Measurements from ENCODE around the gene DOCK9. TPM values are rescaled to one million over a fixed set of nuclear protein-coding genes. Genes with fewer than 3 reads are reported as not detected.

The DOCK9 gene
- total and polyA plus RNA-seq, 2 donors (not counting 3 experiments of a cell fraction or from before 2014, with no cell fraction given), result 147 to 323 TPM

DNA sequence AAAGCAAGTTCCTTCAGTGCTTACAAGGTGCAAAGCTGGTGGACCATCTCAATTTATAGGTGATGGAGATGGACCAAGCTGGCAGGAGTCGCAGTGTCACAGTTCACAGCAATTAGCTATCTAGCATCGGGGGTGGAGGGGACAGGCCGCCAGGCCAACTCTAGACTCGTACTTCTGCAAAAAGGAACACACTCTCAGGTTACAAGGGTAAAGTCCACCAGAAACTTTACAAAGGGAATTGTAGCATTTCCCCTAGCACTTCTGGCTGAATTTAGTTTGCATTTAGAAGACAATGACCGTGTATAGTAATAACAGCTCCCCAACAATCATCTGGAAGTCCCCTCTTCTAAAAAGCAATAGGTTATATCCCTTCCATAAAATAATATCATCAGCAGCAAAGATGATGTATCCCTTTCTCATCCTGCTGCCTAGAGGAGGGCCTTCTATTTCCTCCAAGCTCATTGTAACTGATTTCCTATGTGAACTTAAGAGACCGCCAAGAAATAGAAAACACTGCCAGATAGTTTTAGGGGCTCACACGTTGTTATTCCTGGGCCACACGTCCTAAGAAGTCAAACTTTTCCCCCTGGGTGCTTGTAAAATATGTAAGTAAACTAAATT, 8.5 kb upstream of the DOCK9 start:
- peak; percentile 4 for FAIRE-seq
- BruUV-seq (replicated peaks), result no TSS peak
- POLR2A ChIA-PET, result interaction anchor here (1.9 kb wide), 1 partner anchor 10 kb away, joined by 5 read pairs; no protein-coding TSS in a partner anchor

More for the DNA sequence above, 8.5 kb upstream of the DOCK9 start:
- CTCF ChIA-PET, result interaction anchor here (0.7 to 2.4 kb wide), 8 partner anchors 8 to 58 kb away, joined by 3 to 8 read pairs (median 3); partner anchors contain the start of gene DOCK9
- no peak overlapping the region for H3K4me3 ChIP-seq (replicated peaks in 1 of 3; ENCODE audit: insufficient read depth in 1 of 3, low read depth in 1 of 3, low read length in 3 of 3)
- H3K4me2 ChIP-seq (ENCODE audit: insufficient read depth, low read length), result no peak overlapping the region
- peak; percentile 44 for DNase-seq (ENCODE audit: low read depth, low spot score)
- H4K20me1 ChIP-seq (replicated peaks; ENCODE audit: control insufficient read depth, extremely low read depth, insufficient read depth, low read length), result no peaks in the 10 kb centered on the region
- intact Hi-C loops (cut with micrococcal nuclease) (no loop called here), dilution Hi-C loops (cut with MboI; ENCODE audit: extremely low pct_ligation_motif_present, low sequenced_read_pairs) (no loop called here)
- H3K9ac ChIP-seq (replicated peaks; ENCODE audit: extremely low read depth, insufficient read depth, low read length), result no peak overlapping the region
- no peaks in the 10 kb centered on the region for H3K9me3 ChIP-seq (replicated peaks; ENCODE audit: control insufficient read depth, insufficient read depth, low read length)
- peaks cover 28% of the 10 kb centered on the region for H3K4me1 ChIP-seq (ENCODE audit: control insufficient read depth, extremely low read depth, insufficient read depth, low read length)
- H3K9me1 ChIP-seq (replicated peaks; ENCODE audit: control insufficient read depth, extremely low read depth, insufficient read depth, low read length), result no peaks in the 10 kb centered on the region
- H3K27ac ChIP-seq (ENCODE audit: insufficient read depth, low read depth, low read length), result no peak overlapping the region
- H3K27me3 ChIP-seq (ENCODE audit: control insufficient read depth in 2 of 2, insufficient read depth in 2 of 2, low read length in 2 of 2), result no peaks in the 10 kb centered on the region
- peaks cover 0 to 2% of the 10 kb centered on the region in 2 experiments for H3K36me3 ChIP-seq (ENCODE audit: control insufficient read depth in 2 of 2, extremely low read depth in 1 of 2, insufficient read depth in 2 of 2, low read length in 2 of 2)
- TF ChIP-seq, protein P1, sequence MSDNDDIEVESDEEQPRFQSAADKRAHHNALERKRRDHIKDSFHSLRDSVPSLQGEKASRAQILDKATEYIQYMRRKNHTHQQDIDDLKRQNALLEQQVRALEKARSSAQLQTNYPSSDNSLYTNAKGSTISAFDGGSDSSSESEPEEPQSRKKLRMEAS (IDR thresholded peaks at IDR 0.05; ENCODE audit: insufficient read depth, insufficient read length), result no peak
- no peak for TF ChIP-seq MYC (IDR thresholded peaks at IDR 0.05; ENCODE audit: low read depth, low read length)
- TF ChIP-seq GATA2 (IDR thresholded peaks at IDR 0.05; ENCODE audit: insufficient read depth, insufficient read length, low read depth, low read length), result no peak
- TF ChIP-seq POLR2A (IDR thresholded peaks at IDR 0.05; ENCODE audit: low read depth, low read length), result no peak
- TF ChIP-seq FOS (IDR thresholded peaks at IDR 0.05; ENCODE audit: borderline replicate concordance, insufficient read depth, low read length), result no peak
- TF ChIP-seq, protein P2, sequence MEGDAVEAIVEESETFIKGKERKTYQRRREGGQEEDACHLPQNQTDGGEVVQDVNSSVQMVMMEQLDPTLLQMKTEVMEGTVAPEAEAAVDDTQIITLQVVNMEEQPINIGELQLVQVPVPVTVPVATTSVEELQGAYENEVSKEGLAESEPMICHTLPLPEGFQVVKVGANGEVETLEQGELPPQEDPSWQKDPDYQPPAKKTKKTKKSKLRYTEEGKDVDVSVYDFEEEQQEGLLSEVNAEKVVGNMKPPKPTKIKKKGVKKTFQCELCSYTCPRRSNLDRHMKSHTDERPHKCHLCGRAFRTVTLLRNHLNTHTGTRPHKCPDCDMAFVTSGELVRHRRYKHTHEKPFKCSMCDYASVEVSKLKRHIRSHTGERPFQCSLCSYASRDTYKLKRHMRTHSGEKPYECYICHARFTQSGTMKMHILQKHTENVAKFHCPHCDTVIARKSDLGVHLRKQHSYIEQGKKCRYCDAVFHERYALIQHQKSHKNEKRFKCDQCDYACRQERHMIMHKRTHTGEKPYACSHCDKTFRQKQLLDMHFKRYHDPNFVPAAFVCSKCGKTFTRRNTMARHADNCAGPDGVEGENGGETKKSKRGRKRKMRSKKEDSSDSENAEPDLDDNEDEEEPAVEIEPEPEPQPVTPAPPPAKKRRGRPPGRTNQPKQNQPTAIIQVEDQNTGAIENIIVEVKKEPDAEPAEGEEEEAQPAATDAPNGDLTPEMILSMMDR (IDR thresholded peaks at IDR 0.05; ENCODE audit: extremely low read depth in 1 of 2, insufficient read depth in 1 of 2, low read depth in 1 of 2, low read length in 2 of 2), result no peak
- no peak for TF ChIP-seq POLR2AphosphoS5 (IDR thresholded peaks at IDR 0.05; ENCODE audit: insufficient read depth, low read depth, low read length)
- TF ChIP-seq JUN (IDR thresholded peaks at IDR 0.05; ENCODE audit: borderline replicate concordance, insufficient read depth, insufficient read length, low read depth), result no peak
- TF ChIP-seq EZH2 (IDR thresholded peaks at IDR 0.05; ENCODE audit: borderline replicate concordance, low read depth, low read length, severe bottlenecking), result no peak
- peaks cover 4% of the 10 kb centered on the region for H3K79me2 ChIP-seq (ENCODE audit: control insufficient read depth, insufficient read depth, low read length)
- H2AFZ ChIP-seq (ENCODE audit: low read depth, low read length), result no peak overlapping the region

Measured in endothelial cell of umbilical vein (primary cell).